IMR-90 (cell line): ENCODE measurements around the gene TTC7B. TPM values are rescaled to one million over a fixed set of nuclear protein-coding genes. Genes with fewer than 3 reads are reported as not detected.

Experiments
- ATAC-seq: fragments of 200-7000 bp; cut with Tn5 transposase; 2 replicates; pipeline ENCODE4 v1.9.1; 2020; ENCODE audit warnings: low read depth, mild to moderate bottlenecking, moderate library complexity
- BruUV-seq: library from RNA; stranded (reverse); fragments of 400-500 nt; replicated peaks from 2 replicates; lab custom pipeline; 2021; lab: Mats Ljungman, UMichigan
- CTCF ChIA-PET: fragments of 300-600 bp; formaldehyde crosslinking; extraction: SDS; loops from one replicate; lab custom pipeline; 2021; ENCODE audit warnings: antibody characterized with exemption; lab: Yijun Ruan, JAX
- POLR2A ChIA-PET: fragments of 300-600 bp; sonication (Branson Sonifier 250); formaldehyde crosslinking; loops from one replicate; lab custom pipeline; 2022; ENCODE audit warnings: antibody characterized with exemption; ENCODE audit not compliant: unreplicated experiment; lab: Charles Lee
- DNase-seq: peaks from one replicate; pipeline ENCODE4 v3.0.0; 2013
- H2AFZ ChIP-seq: replicated peaks from 2 replicates; pipeline ENCODE3; 2013; ENCODE audit warnings: low read length, mild to moderate bottlenecking; ENCODE audit not compliant: poor library complexity
- H2AK5ac ChIP-seq: 2 replicates; pipeline ENCODE4 v1.6.1; 2013; ENCODE audit warnings: low read depth, low read length, inconsistent platforms
- H2AK9ac ChIP-seq: replicated peaks from 2 replicates; pipeline ENCODE3; 2013; ENCODE audit warnings: mild to moderate bottlenecking, low read depth, low read length, moderate library complexity; ENCODE audit not compliant: poor library complexity
- H2BK120ac ChIP-seq: 2 replicates; pipeline ENCODE4 v1.6.1; 2013; ENCODE audit warnings: low read depth, low read length, inconsistent platforms
- H2BK15ac ChIP-seq: 3 replicates; pipeline ENCODE4 v1.6.1; 2013; ENCODE audit warnings: low read depth, low read length, inconsistent platforms
- H2BK20ac ChIP-seq: 2 replicates; pipeline ENCODE4 v1.6.1; 2013; ENCODE audit warnings: low read depth, mild to moderate bottlenecking, inconsistent platforms, low read length, moderate library complexity
- H2BK5ac ChIP-seq: 2 replicates; pipeline ENCODE4 v1.6.1; 2013; ENCODE audit warnings: mild to moderate bottlenecking, low read depth, low read length, inconsistent platforms; ENCODE audit not compliant: poor library complexity, severe bottlenecking
- H3K14ac ChIP-seq: replicated peaks from 2 replicates; pipeline ENCODE4 v1.6.1; 2013; ENCODE audit warnings: low read depth, low read length, inconsistent platforms
- H3K18ac ChIP-seq: 2 replicates; pipeline ENCODE4 v1.6.1; 2013; ENCODE audit warnings: low read depth, low read length, control low read depth
- H3K23ac ChIP-seq: 2 replicates; pipeline ENCODE4 v1.6.1; 2013; ENCODE audit warnings: low read depth, low read length, inconsistent platforms
- H3K27ac ChIP-seq: 2 replicates; pipeline ENCODE4 v1.5.1; 2013; ENCODE audit warnings: mild to moderate bottlenecking, control low read depth, low read length; ENCODE audit not compliant: insufficient read depth
- H3K27me3 ChIP-seq: 2 replicates; pipeline ENCODE4 v1.6.1; 2013; ENCODE audit warnings: low read length; ENCODE audit not compliant: control insufficient read depth, insufficient read depth
- H3K36me3 ChIP-seq: 2 replicates; pipeline ENCODE4 v1.6.1; 2013; ENCODE audit warnings: low read length, mixed read lengths; ENCODE audit not compliant: control insufficient read depth, insufficient read depth
- H3K4ac ChIP-seq: 2 replicates; pipeline ENCODE4 v1.6.1; 2013; ENCODE audit warnings: low read depth, low read length, inconsistent platforms
- H3K4me1 ChIP-seq: 2 replicates; pipeline ENCODE4 v1.6.1; 2013; ENCODE audit warnings: low read length, mixed read lengths; ENCODE audit not compliant: control insufficient read depth, insufficient read depth
- H3K4me2 ChIP-seq: 2 replicates; pipeline ENCODE4 v1.6.1; 2013; ENCODE audit warnings: low read depth, mild to moderate bottlenecking, control low read depth, low read length, moderate library complexity
- H3K4me3 ChIP-seq: 2 replicates; pipeline ENCODE4 v1.5.1; 2013; ENCODE audit warnings: low read depth, mild to moderate bottlenecking, control low read depth, low read length, moderate library complexity; ENCODE audit not compliant: insufficient read depth
- H3K56ac ChIP-seq: 2 replicates; pipeline ENCODE4 v1.6.1; 2013; ENCODE audit warnings: low read length, inconsistent platforms; ENCODE audit not compliant: insufficient read depth; ENCODE audit errors: extremely low read depth
- H3K79me1 ChIP-seq, 2 experiments: 2 replicates each; pipeline ENCODE4 v1.6.1; 2013; ENCODE audit warnings: low read length in 2 of 2, inconsistent platforms in 1 of 2, low read depth in 1 of 2
- H3K9ac ChIP-seq: 2 replicates; pipeline ENCODE4 v1.6.1; 2013; ENCODE audit warnings: low read depth, low read length, control low read depth
- H3K9me1 ChIP-seq: 2 replicates; pipeline ENCODE4 v1.6.1; 2013; ENCODE audit warnings: low read length, inconsistent platforms; ENCODE audit not compliant: insufficient read depth
- H3K9me3 ChIP-seq: 2 replicates; pipeline ENCODE4 v1.6.1; 2013; ENCODE audit warnings: low read length; ENCODE audit not compliant: control insufficient read depth, insufficient read depth
- H4K20me1 ChIP-seq: 2 replicates; pipeline ENCODE4 v1.6.1; 2013; ENCODE audit warnings: low read length, inconsistent platforms; ENCODE audit not compliant: insufficient read depth
- H4K5ac ChIP-seq: 2 replicates; pipeline ENCODE4 v1.6.1; 2013; ENCODE audit warnings: mild to moderate bottlenecking, low read depth, low read length, control low read depth
- H4K8ac ChIP-seq, 2 experiments: 2 replicates each; pipeline ENCODE4 v1.6.1; 2013; ENCODE audit warnings: low read depth in 2 of 2, low read length in 2 of 2, control low read depth in 1 of 2, inconsistent platforms in 1 of 2
- H4K91ac ChIP-seq: 2 replicates; pipeline ENCODE4 v1.6.1; 2013; ENCODE audit warnings: low read depth, low read length, inconsistent platforms; ENCODE audit not compliant: insufficient read depth
- BHLHE40 ChIP-seq: fragments of 150-350 bp; IDR thresholded peaks from 2 replicates; pipeline ENCODE4 v1.6.1; 2016; ENCODE audit warnings: mild to moderate bottlenecking, low read depth, low read length
- CEBPB ChIP-seq: IDR thresholded peaks from 2 replicates; pipeline ENCODE4 v1.6.1; 2012; ENCODE audit warnings: low read depth, low read length, improper control_type of control experiment
- CHD1 ChIP-seq: IDR thresholded peaks from 2 replicates; pipeline ENCODE4 v1.6.1; 2012; ENCODE audit warnings: low read depth, low read length, improper control_type of control experiment
- FOS ChIP-seq: fragments of 150-350 bp; IDR thresholded peaks from 2 replicates; pipeline ENCODE4 v1.6.1; 2016; ENCODE audit warnings: low read depth, low read length
- MAFK ChIP-seq: IDR thresholded peaks from 2 replicates; pipeline ENCODE4 v1.6.1; 2012; ENCODE audit warnings: low read depth, low read length, improper control_type of control experiment
- MAZ ChIP-seq: IDR thresholded peaks from 2 replicates; pipeline ENCODE4 v1.6.1; 2012; ENCODE audit warnings: low read depth, mild to moderate bottlenecking, low read length, improper control_type of control experiment, moderate library complexity, borderline replicate concordance
- MXI1 ChIP-seq: IDR thresholded peaks from 2 replicates; pipeline ENCODE4 v1.6.1; 2012; ENCODE audit warnings: low read depth, mild to moderate bottlenecking, low read length, moderate library complexity, borderline replicate concordance
- NFE2L2 ChIP-seq: fragments of 150-350 bp; IDR thresholded peaks from 2 replicates; pipeline ENCODE4 v1.6.1; 2016; ENCODE audit warnings: low read depth, mild to moderate bottlenecking, low read length
- POLR2A ChIP-seq: IDR thresholded peaks from 2 replicates; pipeline ENCODE4 v1.6.1; 2012; ENCODE audit warnings: mild to moderate bottlenecking, low read depth, low read length
- RAD21 ChIP-seq: IDR thresholded peaks from 2 replicates; pipeline ENCODE4 v1.6.1; 2012; ENCODE audit warnings: low read length, improper control_type of control experiment
- RFX5 ChIP-seq: IDR thresholded peaks from 2 replicates; pipeline ENCODE4 v1.8.0; 2012; ENCODE audit warnings: low read depth, mild to moderate bottlenecking, low read length, moderate library complexity
- WGBS, 2 experiments: methylation state at CpG; one replicate each; pipeline versions ENCODE4 v1.1.5 to v1.1.7; 2013; ENCODE audit warnings: missing lambda C conversion rate in 2 of 2; ENCODE audit not compliant: insufficient read length in 1 of 2; ENCODE audit errors: extremely low coverage in 2 of 2; 5-methylcytosine and 5-hydroxymethylcytosine counted together
- dilution Hi-C: fragments of 300-500 bp; cut with HindIII; formaldehyde crosslinking; loops from one replicate; pipeline ENCODE4 v1.14.3; 2018; ENCODE audit warnings: low sequenced_read_pairs; ENCODE audit not compliant: unreplicated experiment
- in situ Hi-C: fragments of 300-500 bp; cut with MboI; formaldehyde crosslinking; loops from 3 replicates; pipeline ENCODE4 v1.14.3; 2019; ENCODE audit warnings: low sequenced_read_pairs, inconsistent platforms, mixed read lengths
- intact Hi-C: fragments of 100-400 bp; cut with micrococcal nuclease; formaldehyde crosslinking; loops from 2 replicates; pipeline ENCODE4 v1.10.0; 2022
- polyA plus RNA-seq, 3 experiments: library from polyadenylated mRNA; depleted of rRNA; stranded (reverse); fragments of >200 nt; gene quantifications; 2 replicates each; pipeline ENCODE4 v1.2.3, GENCODE V29; 2012; ENCODE audit warnings: low replicate concordance in 1 of 3
- total RNA-seq: library from RNA; depleted of rRNA; stranded (reverse); fragments of >200 nt; gene quantifications from 2 replicates; pipeline ENCODE4 v1.2.3, GENCODE V29; 2012
- TF ChIP-seq, protein P1 (sequence below): conservative IDR thresholded peaks from 2 replicates; pipeline ENCODE4 v1.5.1; 2012; ENCODE audit warnings: mild to moderate bottlenecking, low read depth, low read length, improper control_type of control experiment
- TF ChIP-seq, protein P2 (sequence below): fragments of 150-350 bp; IDR thresholded peaks from 2 replicates; pipeline ENCODE4 v1.6.1; 2017; ENCODE audit warnings: mild to moderate bottlenecking, antibody characterized with exemption, low read length, low read depth

TTC7B gene
- total and polyA plus RNA-seq, 2 of the 4 experiments (the other 2 are of a cell fraction) = 18.1 to 35.3 TPM

DNA sequence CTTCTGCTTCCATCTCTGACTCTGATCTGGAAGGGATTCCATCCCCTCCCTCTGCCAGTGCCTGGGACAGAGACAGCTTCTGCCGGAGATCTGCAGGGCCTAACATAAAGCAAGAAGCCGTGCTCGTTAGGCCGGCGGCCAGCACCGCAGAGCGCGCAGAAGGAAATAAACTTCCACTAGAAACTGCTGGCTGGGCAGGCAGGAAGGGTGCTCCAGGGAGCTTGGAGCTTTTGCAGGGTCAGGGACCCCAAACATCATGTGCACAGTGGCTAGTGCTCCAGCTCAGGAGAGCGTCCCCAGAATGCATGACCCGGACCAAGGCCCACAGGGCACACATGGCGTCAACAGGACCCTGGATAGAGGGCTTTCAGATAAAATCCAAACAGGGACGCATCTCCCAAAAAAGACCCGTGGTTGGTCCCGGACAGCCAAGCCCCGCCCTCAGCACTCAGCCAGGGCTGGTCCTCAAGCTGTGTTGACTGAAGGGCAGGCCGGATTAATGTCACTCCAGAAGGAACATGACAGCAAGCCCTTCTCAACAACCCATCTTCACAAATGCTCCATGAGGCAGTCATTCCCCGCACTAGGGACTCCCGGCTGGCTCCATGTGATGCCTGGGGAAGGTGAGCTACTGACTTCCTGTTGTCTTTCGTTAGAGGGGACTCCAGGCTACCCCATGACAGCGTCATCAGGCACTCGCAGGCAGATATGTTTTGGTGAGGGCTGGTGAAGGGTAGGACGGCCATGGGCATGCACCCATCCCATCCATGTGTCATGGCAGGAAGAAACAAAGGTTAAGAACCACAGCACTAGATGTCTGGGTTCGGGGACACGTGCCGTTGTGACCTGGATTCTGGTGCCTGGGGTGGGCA lies 297.9 kb downstream of the TTC7B start (continued):
- no peak for TF ChIP-seq CHD1
- no peak for TF ChIP-seq MAFK

DNA sequence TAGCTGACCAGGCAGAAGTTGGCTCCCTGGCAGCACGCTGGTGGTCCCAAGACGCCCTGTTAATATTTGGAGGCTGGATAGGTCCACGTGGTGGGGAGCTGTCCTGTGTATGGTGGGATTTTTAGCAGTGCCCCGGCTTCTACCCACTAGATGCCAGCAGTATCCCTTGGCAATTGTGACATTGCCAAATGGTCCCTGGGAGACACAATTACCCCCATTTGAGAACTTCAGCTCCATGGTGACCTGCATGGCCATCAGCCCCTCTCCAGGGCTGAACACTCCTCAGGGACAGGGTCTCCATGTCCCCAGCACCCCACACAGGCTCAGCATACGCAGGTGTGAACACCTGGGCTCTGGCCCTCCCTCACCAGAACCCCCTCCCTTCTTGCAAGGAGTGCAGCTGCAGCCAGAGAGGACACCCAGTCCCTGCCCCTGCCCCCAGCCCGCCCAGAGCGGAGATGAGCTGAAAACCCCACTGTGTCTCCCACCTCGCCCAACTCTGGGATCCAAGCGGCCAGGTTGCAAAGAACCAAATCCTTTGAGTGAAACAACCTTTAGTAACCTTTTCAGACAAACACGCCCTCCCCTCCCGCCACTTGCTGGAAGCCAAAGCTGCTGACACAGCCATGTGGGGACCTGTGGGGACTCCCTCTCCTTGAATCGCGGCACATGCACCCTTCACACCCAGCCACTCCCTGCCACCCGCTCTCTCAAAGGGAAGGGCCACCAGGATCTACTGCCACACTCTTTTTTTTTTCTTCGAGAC lies 299.0 kb downstream of the TTC7B start:
- dilution Hi-C loops (no loop called here), in situ Hi-C loops (no loop called here)
- H2BK15ac ChIP-seq = no peak overlapping the region
- TF ChIP-seq, protein P1, sequence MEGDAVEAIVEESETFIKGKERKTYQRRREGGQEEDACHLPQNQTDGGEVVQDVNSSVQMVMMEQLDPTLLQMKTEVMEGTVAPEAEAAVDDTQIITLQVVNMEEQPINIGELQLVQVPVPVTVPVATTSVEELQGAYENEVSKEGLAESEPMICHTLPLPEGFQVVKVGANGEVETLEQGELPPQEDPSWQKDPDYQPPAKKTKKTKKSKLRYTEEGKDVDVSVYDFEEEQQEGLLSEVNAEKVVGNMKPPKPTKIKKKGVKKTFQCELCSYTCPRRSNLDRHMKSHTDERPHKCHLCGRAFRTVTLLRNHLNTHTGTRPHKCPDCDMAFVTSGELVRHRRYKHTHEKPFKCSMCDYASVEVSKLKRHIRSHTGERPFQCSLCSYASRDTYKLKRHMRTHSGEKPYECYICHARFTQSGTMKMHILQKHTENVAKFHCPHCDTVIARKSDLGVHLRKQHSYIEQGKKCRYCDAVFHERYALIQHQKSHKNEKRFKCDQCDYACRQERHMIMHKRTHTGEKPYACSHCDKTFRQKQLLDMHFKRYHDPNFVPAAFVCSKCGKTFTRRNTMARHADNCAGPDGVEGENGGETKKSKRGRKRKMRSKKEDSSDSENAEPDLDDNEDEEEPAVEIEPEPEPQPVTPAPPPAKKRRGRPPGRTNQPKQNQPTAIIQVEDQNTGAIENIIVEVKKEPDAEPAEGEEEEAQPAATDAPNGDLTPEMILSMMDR = no peak
- TF ChIP-seq, protein P2, sequence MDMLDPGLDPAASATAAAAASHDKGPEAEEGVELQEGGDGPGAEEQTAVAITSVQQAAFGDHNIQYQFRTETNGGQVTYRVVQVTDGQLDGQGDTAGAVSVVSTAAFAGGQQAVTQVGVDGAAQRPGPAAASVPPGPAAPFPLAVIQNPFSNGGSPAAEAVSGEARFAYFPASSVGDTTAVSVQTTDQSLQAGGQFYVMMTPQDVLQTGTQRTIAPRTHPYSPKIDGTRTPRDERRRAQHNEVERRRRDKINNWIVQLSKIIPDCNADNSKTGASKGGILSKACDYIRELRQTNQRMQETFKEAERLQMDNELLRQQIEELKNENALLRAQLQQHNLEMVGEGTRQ = no peak
- no peak for TF ChIP-seq RFX5
- TF ChIP-seq CEBPB = no peak
- TF ChIP-seq POLR2A = no peak
- TF ChIP-seq BHLHE40 = no peak
- no peak for TF ChIP-seq FOS
- no peak for TF ChIP-seq MAFK
- no peak for TF ChIP-seq MXI1
- TF ChIP-seq RAD21 = no peak
- no peak for TF ChIP-seq MAZ
- TF ChIP-seq NFE2L2 = no peak
- TF ChIP-seq CHD1 = no peak

More for the DNA sequence above, 299.0 kb downstream of the TTC7B start:
- Histone ChIP-seq H3K79me1 (no peaks in the 10 kb centered on the region), H3K4ac (no peak overlapping the region), H3K18ac (no peak overlapping the region), H2BK20ac (no peak overlapping the region), H3K4me2 (no peak overlapping the region), H2AK9ac (no peak overlapping the region), H2AFZ (no peak overlapping the region), H3K9me1 (no peaks in the 10 kb centered on the region), H3K56ac (no peak overlapping the region), H4K8ac (no peak overlapping the region), H2BK5ac (no peak overlapping the region), H3K27me3 (peaks cover 14% of the 10 kb centered on the region; the same call in 1 of the 2 replicates), H4K91ac (no peak overlapping the region), H4K20me1 (no peaks in the 10 kb centered on the region; the same call in 1 of the 2 replicates), H3K23ac (no peak overlapping the region), H3K27ac (no peak overlapping the region), H3K14ac (no peak overlapping the region), H4K5ac (no peak overlapping the region), H3K4me1 (no peaks in the 10 kb centered on the region; the same call in 1 of the 2 replicates), H2BK120ac (no peak overlapping the region), H3K9ac (no peak overlapping the region), H2AK5ac (no peak overlapping the region), H3K36me3 (no peaks in the 10 kb centered on the region), H3K9me3 (no peaks in the 10 kb centered on the region; the same call in 1 of the 2 replicates), H3K4me3 (no peak overlapping the region)
- DNase-seq = no peak
- ChIA-PET POLR2A (no interaction called here), CTCF (no interaction called here)
- intact Hi-C loops = loop anchor here (5.0 kb wide), 1 partner anchor 215 kb away; no protein-coding TSS in a partner anchor
- no TSS peak for BruUV-seq
- 64% methylated on average over 9 of the region's 15 CpGs; no CpG with 5 or more reads in 1 of the 2 experiments for WGBS, 2 experiments
- no peak for ATAC-seq
